Activated naive CD4-positive, alpha-beta T cell treated with anti-CD3 and anti-CD28 coated beads, Interleukin-2, amount 50 U/mL, for 72 hours (primary cell): ENCODE measurements around the gene RELL1. TPM values are rescaled to one million over a fixed set of nuclear protein-coding genes. Genes with fewer than 3 reads are reported as not detected.

Experiments
- ATAC-seq, 2 donors: fragments of 150-1000 bp; cut with Tn5 transposase; 2 replicates each; pipeline ENCODE4 v1.10.0; 2021; ENCODE audit warnings: mild to moderate bottlenecking in 2 of 2, moderate library complexity in 2 of 2
- DNase-seq, 2 donors: peaks; one replicate each; pipeline ENCODE4 v3.0.0; 2021 to 2022; ENCODE audit warnings: low spot score in 2 of 2
- H3K27ac Mint-ChIP-seq, 2 donors: one replicate each; pipeline ENCODE4 v1.8.0; 2022; ENCODE audit warnings: mild to moderate bottlenecking in 2 of 2, mixed read lengths in 2 of 2
- H3K36me3 Mint-ChIP-seq, 2 donors: one replicate each; pipeline ENCODE4 v1.8.0; 2022; ENCODE audit warnings: mixed read lengths in 2 of 2
- H3K9me3 Mint-ChIP-seq, 2 donors: one replicate each; pipeline ENCODE4 v1.8.0; 2022; ENCODE audit warnings: mixed read lengths in 2 of 2
- total RNA-seq, 2 donors: library from RNA; stranded (reverse); gene quantifications; one replicate each; pipeline ENCODE4 v1.2.3, GENCODE V29; 2022

RELL1 gene, protein sequence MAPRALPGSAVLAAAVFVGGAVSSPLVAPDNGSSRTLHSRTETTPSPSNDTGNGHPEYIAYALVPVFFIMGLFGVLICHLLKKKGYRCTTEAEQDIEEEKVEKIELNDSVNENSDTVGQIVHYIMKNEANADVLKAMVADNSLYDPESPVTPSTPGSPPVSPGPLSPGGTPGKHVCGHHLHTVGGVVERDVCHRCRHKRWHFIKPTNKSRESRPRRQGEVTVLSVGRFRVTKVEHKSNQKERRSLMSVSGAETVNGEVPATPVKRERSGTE
- total RNA-seq, result 10 to 100 TPM; 15.1 to 15.2 TPM

DNA sequence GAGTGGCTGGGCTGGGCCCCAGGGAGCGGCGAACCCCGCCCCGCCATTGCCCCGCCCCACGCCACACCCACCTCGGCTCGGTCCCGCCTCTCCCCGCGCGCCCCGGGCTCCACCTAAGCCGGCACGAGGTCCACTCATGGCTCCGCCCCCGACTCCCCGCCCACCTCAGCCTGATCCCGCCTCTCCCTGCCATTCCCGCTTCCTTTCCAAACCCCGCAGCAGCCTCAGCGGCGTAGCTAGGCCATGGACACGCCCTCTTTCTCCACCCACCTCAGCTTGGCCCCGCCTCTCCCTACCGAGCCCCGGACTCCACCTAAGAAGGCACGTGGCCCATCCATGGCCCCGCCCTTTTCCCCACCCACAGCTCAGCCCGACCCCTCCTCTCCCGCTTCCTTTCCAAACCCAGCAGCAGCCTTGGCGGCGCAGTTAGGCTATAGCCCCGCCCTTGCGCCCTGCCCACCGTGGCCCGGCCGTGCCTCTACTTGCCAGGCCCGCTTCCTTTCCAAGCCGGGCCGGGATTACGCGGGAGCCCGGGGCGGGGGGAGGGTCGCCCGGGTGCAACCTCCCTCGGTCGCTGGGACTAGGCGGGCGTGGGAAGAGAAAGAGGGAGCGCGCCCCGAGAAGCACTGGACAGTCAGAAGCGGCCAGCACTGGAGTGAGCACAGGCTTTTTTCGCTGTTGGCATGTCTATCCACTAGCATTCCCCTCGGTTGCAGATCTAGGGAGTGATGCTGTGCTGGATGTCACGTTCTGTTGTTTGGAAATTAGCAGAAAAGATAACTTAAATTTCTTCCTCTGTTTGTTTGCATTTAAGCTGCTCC, at the start of gene RELL1:
Gene RELL1, minus strand, starts transcription at position 4 of the 821 bp plus-strand sequence. CDS start 89 bp downstream, outside the sequence.
- peak; percentile 99 to 100 for DNase-seq
- ATAC-seq, result peak; percentile 87 to 90
- Mint-ChIP-seq H3K27ac (peak within 1 kb of the TSS; percentile 93 to 95), H3K36me3 (peaks cover 13 to 23% of the 10 kb centered on the region in 2 donors), H3K9me3 (peaks cover 0 to 3% of the 10 kb centered on the region in 2 donors)

GRCh38 chr4:37735578-37735977, 49.4 kb upstream of the RELL1 start:
- Mint-ChIP-seq H3K27ac (no peak overlapping the region), H3K36me3 (no peaks in the 10 kb centered on the region), H3K9me3 (no peaks in the 10 kb centered on the region)
- ATAC-seq (no peak), DNase-seq (no peak)

DNA sequence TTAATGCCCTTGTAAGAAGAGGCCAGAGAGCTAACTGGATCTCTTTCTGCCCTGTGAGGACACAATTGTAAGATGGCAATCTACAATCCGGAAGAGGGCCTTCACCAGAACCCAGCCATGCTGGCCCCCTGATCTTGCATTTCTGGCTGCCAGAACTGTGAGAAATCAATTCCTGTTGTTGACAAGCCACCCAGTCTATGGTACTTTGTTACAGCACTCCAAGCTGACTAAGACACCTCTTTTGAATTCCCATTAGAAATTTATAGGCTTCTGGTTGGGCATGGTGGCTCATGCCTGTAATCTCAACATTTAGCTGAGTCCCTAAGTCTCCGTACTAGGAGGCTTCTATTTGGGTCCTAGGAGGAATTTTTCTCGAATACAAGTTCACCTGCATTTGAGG, 48.8 kb upstream of the RELL1 start:
- H3K27ac Mint-ChIP-seq, result no peak overlapping the region
- ATAC-seq, result no peak
- H3K36me3 Mint-ChIP-seq, result no peaks in the 10 kb centered on the region

DNA sequence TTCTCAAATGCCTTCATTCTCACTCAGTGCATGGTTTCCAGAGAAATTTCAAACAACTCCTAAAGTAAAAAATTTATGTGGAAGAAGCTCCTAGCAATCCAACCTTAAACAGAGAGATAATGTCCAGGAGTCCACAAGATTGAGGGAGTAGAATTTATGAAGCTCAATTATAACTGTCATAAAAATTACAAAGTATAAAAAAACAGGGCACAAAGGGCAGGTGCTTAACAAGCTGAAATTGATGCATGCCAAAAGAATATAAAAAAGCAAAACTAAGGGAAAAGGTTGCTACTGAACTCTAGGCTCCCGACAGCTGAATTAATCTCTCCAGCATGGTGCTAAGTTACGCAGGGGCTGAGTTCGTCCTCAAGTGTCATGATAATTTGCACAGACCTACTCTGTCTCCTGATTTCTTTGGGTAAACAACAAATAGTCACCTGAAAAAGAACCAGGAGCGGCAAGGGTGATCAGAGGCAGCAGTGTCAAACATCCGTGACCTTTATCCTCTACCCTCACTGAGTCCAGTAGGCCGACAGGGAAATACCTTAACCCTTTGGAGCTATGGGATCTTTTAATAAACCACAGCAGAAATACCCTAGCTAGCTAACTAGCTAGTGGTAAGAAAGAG, 47.2 kb upstream of the RELL1 start:
- no peak for DNase-seq
- Mint-ChIP-seq H3K27ac (no peak overlapping the region), H3K9me3 (no peaks in the 10 kb centered on the region), H3K36me3 (no peaks in the 10 kb centered on the region)
- ATAC-seq, result no peak

More for the DNA sequence above, 48.8 kb upstream of the RELL1 start:
- DNase-seq, result no peak
- no peaks in the 10 kb centered on the region for H3K9me3 Mint-ChIP-seq

- ATAC-seq (peak in 1 of 2 donors; percentile 81), DNase-seq (no peak)
- no peaks in the 10 kb centered on the region for H3K36me3 Mint-ChIP-seq
- H3K27ac Mint-ChIP-seq, result no peak overlapping the region
- no peaks in the 10 kb centered on the region for H3K9me3 Mint-ChIP-seq
Measured at GRCh38 chr4:37732526-37733186, 46.5 kb upstream of the RELL1 start.

GRCh38 chr4:37729649-37730004, 43.5 kb upstream of the RELL1 start:
- no peak for ATAC-seq
- no peaks in the 10 kb centered on the region for H3K9me3 Mint-ChIP-seq
- no peak overlapping the region for H3K27ac Mint-ChIP-seq
- H3K36me3 Mint-ChIP-seq, result no peaks in the 10 kb centered on the region
- no peak for DNase-seq

- peaks cover 0 to 4% of the 10 kb centered on the region in 2 donors for H3K9me3 Mint-ChIP-seq
- H3K36me3 Mint-ChIP-seq, result no peaks in the 10 kb centered on the region
- H3K27ac Mint-ChIP-seq, result no peak overlapping the region
- DNase-seq (no peak), ATAC-seq (no peak)
Measured at GRCh38 chr4:37728064-37728463, 41.9 kb upstream of the RELL1 start.

- Mint-ChIP-seq H3K9me3 (peaks cover 0 to 8% of the 10 kb centered on the region in 2 donors), H3K36me3 (no peaks in the 10 kb centered on the region), H3K27ac (no peak overlapping the region)
- DNase-seq (no peak), ATAC-seq (no peak)
Measured at GRCh38 chr4:37727635-37728034, 41.5 kb upstream of the RELL1 start.

DNA sequence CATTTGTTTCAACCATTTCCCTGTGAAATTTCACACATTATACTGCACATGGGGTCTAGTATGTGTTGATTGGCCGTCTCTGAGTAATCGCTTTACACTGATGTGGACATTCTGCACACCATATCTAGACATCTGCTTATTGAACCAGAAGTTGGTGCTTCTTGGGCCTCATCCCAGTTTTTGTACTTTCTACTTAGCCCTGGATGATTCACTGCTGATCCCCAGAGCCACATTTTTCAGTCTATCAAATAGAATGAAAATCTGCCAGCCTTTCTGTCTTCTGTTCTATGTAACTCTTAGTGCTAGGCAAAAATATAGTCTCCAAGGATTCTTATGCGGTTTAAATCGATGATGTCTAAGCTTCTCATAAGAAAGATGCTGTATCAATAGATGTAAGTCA, 40.5 kb upstream of the RELL1 start:
- ATAC-seq (no peak), DNase-seq (no peak)
- H3K9me3 Mint-ChIP-seq, result peaks cover 0 to 8% of the 10 kb centered on the region in 2 donors
- no peaks in the 10 kb centered on the region for H3K36me3 Mint-ChIP-seq
- H3K27ac Mint-ChIP-seq, result no peak overlapping the region

GRCh38 chr4:37725718-37726117, 39.5 kb upstream of the RELL1 start:
- H3K9me3 Mint-ChIP-seq, result peaks cover 0 to 8% of the 10 kb centered on the region in 2 donors

DNA sequence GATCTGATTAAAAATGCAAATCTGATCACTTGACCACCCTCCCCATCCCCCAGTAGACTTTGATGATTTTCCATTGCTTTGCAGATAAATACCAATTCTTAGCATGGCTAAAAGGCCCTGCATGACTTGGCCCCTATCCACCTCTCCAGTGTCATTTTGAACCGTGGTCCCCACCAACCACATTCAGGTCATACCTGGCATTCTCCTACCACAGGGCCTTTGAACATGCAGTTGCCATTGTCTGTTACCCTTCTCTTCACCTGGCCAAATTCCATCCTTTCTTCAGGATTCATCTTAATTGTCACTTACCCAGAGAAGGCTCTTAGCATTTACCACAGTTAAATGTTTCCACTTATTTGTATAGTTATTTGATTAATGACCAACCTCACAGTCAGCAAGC, 36.9 kb upstream of the RELL1 start:
- H3K27ac Mint-ChIP-seq, result no peak overlapping the region
- DNase-seq (no peak), ATAC-seq (no peak)
- no peaks in the 10 kb centered on the region for H3K36me3 Mint-ChIP-seq
- H3K9me3 Mint-ChIP-seq, result peaks cover 0 to 8% of the 10 kb centered on the region in 2 donors

More at GRCh38 chr4:37725718-37726117, 39.5 kb upstream of the RELL1 start:
- no peak for DNase-seq
- no peak overlapping the region for H3K27ac Mint-ChIP-seq
- no peak for ATAC-seq
- no peaks in the 10 kb centered on the region for H3K36me3 Mint-ChIP-seq

- no peak overlapping the region for H3K27ac Mint-ChIP-seq
- ATAC-seq (peak; percentile 33 to 68), DNase-seq (no peak)
- peaks cover 0 to 8% of the 10 kb centered on the region in 2 donors for H3K9me3 Mint-ChIP-seq
- H3K36me3 Mint-ChIP-seq, result no peaks in the 10 kb centered on the region
Measured at GRCh38 chr4:37721995-37722638, 35.9 kb upstream of the RELL1 start.

DNA sequence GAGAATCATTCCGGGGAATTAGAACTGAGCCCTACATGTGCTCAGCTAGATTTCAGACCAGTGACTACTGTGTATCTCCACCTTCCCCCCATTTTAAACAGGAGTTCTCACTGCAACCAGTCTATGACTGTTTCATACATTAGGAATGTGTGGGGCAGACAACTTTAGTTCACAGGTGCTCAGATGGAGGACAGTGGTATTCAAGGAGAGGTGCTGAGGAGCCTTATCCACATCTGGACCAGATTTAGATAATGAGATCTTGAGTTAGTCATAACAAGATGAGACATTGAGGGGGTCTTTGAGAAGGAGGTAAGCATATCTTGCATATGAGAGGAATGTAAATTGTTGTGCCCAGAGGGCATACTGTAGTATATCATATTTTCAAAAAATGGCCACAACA, 32.8 kb upstream of the RELL1 start:
- no peak overlapping the region for H3K27ac Mint-ChIP-seq
- no peaks in the 10 kb centered on the region for H3K36me3 Mint-ChIP-seq
- ATAC-seq (no peak), DNase-seq (no peak)
- peaks cover 0 to 8% of the 10 kb centered on the region in 2 donors for H3K9me3 Mint-ChIP-seq

DNA sequence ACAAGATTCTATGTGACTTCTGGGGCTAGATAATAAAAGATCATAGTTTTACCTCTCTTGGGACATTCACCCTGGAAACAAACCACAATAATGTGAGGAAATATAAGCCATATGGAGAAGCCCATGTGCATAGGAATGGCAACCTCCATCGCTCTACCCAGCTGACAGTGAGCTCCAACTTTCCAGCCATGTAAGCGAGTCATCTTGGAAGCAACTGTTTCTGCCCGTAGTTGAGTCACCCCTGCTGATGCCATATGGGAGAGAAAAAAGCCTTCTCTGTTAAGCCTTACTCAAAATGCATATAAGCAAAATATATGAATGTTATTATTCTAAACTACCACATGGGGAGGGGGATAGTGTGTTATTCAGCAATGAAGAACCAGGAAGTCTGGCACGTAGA, 31.4 kb upstream of the RELL1 start:
- Mint-ChIP-seq H3K36me3 (no peaks in the 10 kb centered on the region), H3K9me3 (no peaks in the 10 kb centered on the region), H3K27ac (peak overlapping the region in 1 of 2 donors; percentile 56)
- ATAC-seq, result peak; percentile 8 to 54
- DNase-seq, result peak in 1 of 2 donors; percentile 9

- DNase-seq (peak in 1 of 2 donors; percentile 61), ATAC-seq (peak; percentile 80 to 93)
- H3K9me3 Mint-ChIP-seq, result no peaks in the 10 kb centered on the region
- no peaks in the 10 kb centered on the region for H3K36me3 Mint-ChIP-seq
- H3K27ac Mint-ChIP-seq, result peak overlapping the region; percentile 26 to 65
Measured at GRCh38 chr4:37715889-37716402, 29.8 kb upstream of the RELL1 start.

GRCh38 chr4:37710491-37710890, 24.3 kb upstream of the RELL1 start:
- ATAC-seq (no peak), DNase-seq (no peak)
- Mint-ChIP-seq H3K27ac (no peak overlapping the region), H3K9me3 (no peaks in the 10 kb centered on the region), H3K36me3 (no peaks in the 10 kb centered on the region)
